SU-DHL-6 (cell line): Measurements from ENCODE around the gene DOK4.

Experiments used
- H2AFZ ChIP-seq: fragments of 200-600 bp; sonication (generic); 2 replicates; pipeline ENCODE4 v1.6.1; 2014; ENCODE audit warnings: low read depth, mild to moderate bottlenecking, moderate library complexity, mixed read lengths, antibody characterized with exemption, low read length; ENCODE audit not compliant: severe bottlenecking
- H3F3A ChIP-seq: fragments of 200-600 bp; shearing (Covaris generic); 2 replicates; pipeline ENCODE4 v1.6.0; 2016; ENCODE audit warnings: antibody characterized with exemption, mild to moderate bottlenecking; ENCODE audit not compliant: insufficient read depth
- H3K27ac ChIP-seq: fragments of 200-600 bp; sonication (generic); 2 replicates; pipeline ENCODE4 v1.5.1; 2016; ENCODE audit warnings: low read depth, mild to moderate bottlenecking, low read length, moderate library complexity, mixed read lengths
- H3K27me3 ChIP-seq: fragments of 200-600 bp; sonication (generic), shearing (Covaris generic); 2 replicates; pipeline ENCODE4 v1.6.0; 2014; ENCODE audit warnings: mild to moderate bottlenecking, low read length
- H3K36me3 ChIP-seq: fragments of 200-600 bp; sonication (generic); 2 replicates; pipeline ENCODE4 v1.6.1; 2014; ENCODE audit warnings: mild to moderate bottlenecking, low read length, mixed read lengths
- H3K4me2 ChIP-seq: fragments of 300-600, 200-600 bp; shearing (Covaris generic), sonication (generic); 2 replicates; pipeline ENCODE4 v1.6.0; 2014; ENCODE audit warnings: low read length, low read depth, mild to moderate bottlenecking; ENCODE audit not compliant: poor library complexity, severe bottlenecking
- H3K4me3 ChIP-seq: fragments of 200-600 bp; sonication (generic); 2 replicates; pipeline ENCODE4 v1.5.1; 2014; ENCODE audit warnings: antibody characterized with exemption, low read length, mild to moderate bottlenecking, mixed read lengths; ENCODE audit not compliant: insufficient read depth, poor library complexity, severe bottlenecking
- H3K79me2 ChIP-seq: fragments of 200-600 bp; sonication (generic); 2 replicates; pipeline ENCODE4 v1.6.1; 2014; ENCODE audit warnings: mild to moderate bottlenecking, low read length, moderate library complexity; ENCODE audit not compliant: insufficient read depth
- H3K9ac ChIP-seq: fragments of 200-600 bp; sonication (generic); 2 replicates; pipeline ENCODE4 v1.7.0; 2014; ENCODE audit warnings: mild to moderate bottlenecking, low read length
- H3K9me2 ChIP-seq: fragments of 200-600 bp; sonication (generic); replicated peaks from 2 replicates; pipeline ENCODE4 v1.6.1; 2014; ENCODE audit warnings: low read length; ENCODE audit not compliant: insufficient read depth
- H3K9me3 ChIP-seq: fragments of 200-600 bp; sonication (generic); 2 replicates; pipeline ENCODE4 v1.6.1; 2014; ENCODE audit warnings: low read length, mixed read lengths; ENCODE audit not compliant: insufficient read depth
- H4K20me1 ChIP-seq: fragments of 200-600 bp; sonication (generic); 2 replicates; pipeline ENCODE4 v1.6.1; 2014; ENCODE audit warnings: low read depth, mild to moderate bottlenecking, antibody characterized with exemption, low read length, moderate library complexity, mixed read lengths
- EZH2phosphoT487 ChIP-seq: fragments of 200-600 bp; sonication (generic), shearing (Covaris generic); conservative IDR thresholded peaks from 2 replicates; pipeline ENCODE4 v1.6.1; 2018; ENCODE audit warnings: mild to moderate bottlenecking, antibody characterized with exemption, low read length, moderate library complexity, mixed read lengths
- TF ChIP-seq, protein P1 (sequence below): fragments of 200-600 bp; sonication (generic); IDR thresholded peaks from one replicate; pipeline ENCODE4 v1.5.1; 2017; ENCODE audit warnings: antibody characterized with exemption, mild to moderate bottlenecking, low read length, moderate library complexity; ENCODE audit not compliant: insufficient read depth, poor library complexity, severe bottlenecking

DOK4 gene

DNA sequence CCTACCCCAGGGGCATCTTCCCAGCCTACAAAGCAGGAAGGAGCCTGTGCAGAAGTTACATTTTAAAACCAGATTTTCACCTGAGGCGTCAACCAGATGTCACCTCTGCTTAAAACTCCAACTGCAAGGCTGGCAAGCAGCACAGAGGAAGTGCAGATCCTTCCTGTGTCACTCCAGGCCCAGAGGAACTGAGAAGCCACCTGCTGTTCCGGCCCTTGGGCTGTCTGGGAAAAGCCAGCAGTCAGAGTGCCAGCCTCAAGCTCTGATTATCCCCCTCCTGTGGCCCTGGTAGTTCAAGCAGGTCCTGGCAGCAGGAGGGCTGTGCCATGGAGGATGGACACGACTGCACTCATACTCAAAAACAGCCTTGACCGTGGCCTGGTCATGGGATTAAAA is 13.6 kb downstream of the DOK4 start:
- no peak overlapping the region for H3K4me2 ChIP-seq
- H3F3A ChIP-seq, result peaks cover under 1% of the 10 kb centered on the region; the same call in 1 of the 2 replicates
- H3K9me3 ChIP-seq, result no peaks in the 10 kb centered on the region
- H3K27me3 ChIP-seq, result no peaks in the 10 kb centered on the region
- no peak for TF ChIP-seq EZH2phosphoT487
- TF ChIP-seq, protein P1, sequence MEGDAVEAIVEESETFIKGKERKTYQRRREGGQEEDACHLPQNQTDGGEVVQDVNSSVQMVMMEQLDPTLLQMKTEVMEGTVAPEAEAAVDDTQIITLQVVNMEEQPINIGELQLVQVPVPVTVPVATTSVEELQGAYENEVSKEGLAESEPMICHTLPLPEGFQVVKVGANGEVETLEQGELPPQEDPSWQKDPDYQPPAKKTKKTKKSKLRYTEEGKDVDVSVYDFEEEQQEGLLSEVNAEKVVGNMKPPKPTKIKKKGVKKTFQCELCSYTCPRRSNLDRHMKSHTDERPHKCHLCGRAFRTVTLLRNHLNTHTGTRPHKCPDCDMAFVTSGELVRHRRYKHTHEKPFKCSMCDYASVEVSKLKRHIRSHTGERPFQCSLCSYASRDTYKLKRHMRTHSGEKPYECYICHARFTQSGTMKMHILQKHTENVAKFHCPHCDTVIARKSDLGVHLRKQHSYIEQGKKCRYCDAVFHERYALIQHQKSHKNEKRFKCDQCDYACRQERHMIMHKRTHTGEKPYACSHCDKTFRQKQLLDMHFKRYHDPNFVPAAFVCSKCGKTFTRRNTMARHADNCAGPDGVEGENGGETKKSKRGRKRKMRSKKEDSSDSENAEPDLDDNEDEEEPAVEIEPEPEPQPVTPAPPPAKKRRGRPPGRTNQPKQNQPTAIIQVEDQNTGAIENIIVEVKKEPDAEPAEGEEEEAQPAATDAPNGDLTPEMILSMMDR, result no peak
- H3K9me2 ChIP-seq, result no peaks in the 10 kb centered on the region
- no peak overlapping the region for H2AFZ ChIP-seq
- no peak overlapping the region for H3K27ac ChIP-seq
- no peaks in the 10 kb centered on the region for H3K36me3 ChIP-seq
- H3K79me2 ChIP-seq, result no peaks in the 10 kb centered on the region
- no peak overlapping the region for H3K9ac ChIP-seq
- no peak overlapping the region for H3K4me3 ChIP-seq
- no peaks in the 10 kb centered on the region for H4K20me1 ChIP-seq

- no peak overlapping the region for H3K4me2 ChIP-seq
- no peaks in the 10 kb centered on the region for H3K9me3 ChIP-seq
- H3K36me3 ChIP-seq, result peaks cover 4% of the 10 kb centered on the region; the same call in 1 of the 2 replicates
- H3K79me2 ChIP-seq, result no peaks in the 10 kb centered on the region
- H3F3A ChIP-seq, result peaks cover 4% of the 10 kb centered on the region; the same call in 1 of the 2 replicates
- no peaks in the 10 kb centered on the region for H4K20me1 ChIP-seq
- H3K27me3 ChIP-seq, result no peaks in the 10 kb centered on the region
- H3K4me3 ChIP-seq, result no peak overlapping the region
- no peak overlapping the region for H2AFZ ChIP-seq
- TF ChIP-seq, protein P1, result no peak
- no peak for TF ChIP-seq EZH2phosphoT487
- no peak overlapping the region for H3K27ac ChIP-seq
- H3K9ac ChIP-seq, result no peak overlapping the region
- H3K9me2 ChIP-seq, result no peaks in the 10 kb centered on the region
Measured at GRCh38 chr16:57471852-57472664, 14.2 kb downstream of the DOK4 start.

DNA sequence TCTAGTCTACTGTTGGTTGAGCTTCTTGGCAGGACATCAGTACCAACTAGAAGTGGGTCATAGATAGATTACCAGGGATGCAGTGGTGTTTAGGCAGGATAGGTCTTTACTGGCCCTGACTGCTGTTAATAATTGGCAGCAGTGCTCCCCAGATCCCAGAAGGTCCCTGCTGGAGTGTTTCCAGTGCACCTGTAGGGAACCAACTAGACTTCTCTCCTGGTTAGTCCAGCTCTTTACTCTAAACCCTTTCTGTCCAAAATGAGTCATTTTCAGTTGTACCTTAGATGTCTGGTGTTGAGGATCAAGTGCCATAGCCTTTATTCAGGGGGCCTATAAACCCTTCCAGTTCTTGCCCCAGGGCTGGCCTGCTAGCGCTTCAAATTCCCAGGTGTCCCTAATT is 15.1 kb downstream of the DOK4 start:
- H2AFZ ChIP-seq, result no peak overlapping the region
- H3K9me2 ChIP-seq, result no peaks in the 10 kb centered on the region
- TF ChIP-seq EZH2phosphoT487, result no peak
- TF ChIP-seq, protein P1, result no peak
- no peaks in the 10 kb centered on the region for H3K79me2 ChIP-seq
- H3K4me3 ChIP-seq, result no peak overlapping the region
- no peak overlapping the region for H3K4me2 ChIP-seq
- no peak overlapping the region for H3K9ac ChIP-seq
- no peaks in the 10 kb centered on the region for H3K27me3 ChIP-seq
- H3K9me3 ChIP-seq, result no peaks in the 10 kb centered on the region
- H3K36me3 ChIP-seq, result peaks cover 4% of the 10 kb centered on the region; the same call in 1 of the 2 replicates
- H3F3A ChIP-seq, result peaks cover 4% of the 10 kb centered on the region; the same call in 1 of the 2 replicates
- H3K27ac ChIP-seq, result no peak overlapping the region
- no peaks in the 10 kb centered on the region for H4K20me1 ChIP-seq
